Measurements from ENCODE around the gene AIM2. TPM values are rescaled to one million over a fixed set of nuclear protein-coding genes. Genes with fewer than 3 reads are reported as not detected.

The AIM2 gene
- polyA plus RNA-seq, 1 of the 3 experiments (the other 2 are of a cell fraction), result 1.1 TPM

GRCh38 chr1:159023723-159024122 is 52.8 kb downstream of the AIM2 start:
- H3K27ac ChIP-seq (ENCODE audit: low read depth in 2 of 2, low read length in 1 of 2), result no peak overlapping the region
- H3K9me3 ChIP-seq, result no peaks in the 10 kb centered on the region
- TF ChIP-seq RXRA (IDR thresholded peaks at IDR 0.05; ENCODE audit: borderline replicate concordance, low read depth) (no peak), JUND (IDR thresholded peaks at IDR 0.05) (no peak), SIN3A (IDR thresholded peaks at IDR 0.05; ENCODE audit: borderline replicate concordance, low read depth, low read length) (no peak), USF2 (IDR thresholded peaks at IDR 0.05; ENCODE audit: borderline replicate concordance, low read depth, low read length) (no peak), EZH2phosphoT487 (IDR thresholded peaks at IDR 0.05; ENCODE audit: borderline replicate concordance, low read depth) (no peak), REST (IDR thresholded peaks at IDR 0.05; ENCODE audit: low read depth, low read length) (no peak), SMC3 (IDR thresholded peaks at IDR 0.05; ENCODE audit: low read depth, low read length) (no peak), FOXJ3 (CRISPR knock-in tag; IDR thresholded peaks at IDR 0.05) (no peak), ZBTB33 (IDR thresholded peaks at IDR 0.05; ENCODE audit: borderline replicate concordance, low read depth) (no peak), CTCF (IDR thresholded peaks at IDR 0.05) (no peak), TAF1 (IDR thresholded peaks at IDR 0.05; ENCODE audit: borderline replicate concordance, low read depth, low read length) (no peak), TCF12 (IDR thresholded peaks at IDR 0.05) (no peak), GATA2 (CRISPR knock-in tag; IDR thresholded peaks at IDR 0.05) (no peak)
- no peak overlapping the region for H3K9ac ChIP-seq
- ChIA-PET POLR2A (no interaction called here), CTCF (no interaction called here)
- no peaks in the 10 kb centered on the region for H3K9me2 ChIP-seq
- no peaks in the 10 kb centered on the region for H4K20me1 ChIP-seq (ENCODE audit: insufficient read depth)
- H2AFZ ChIP-seq (ENCODE audit: low read depth), result no peak overlapping the region
- no peak for DNase-seq
- peaks cover 36 to 84% of the 10 kb centered on the region in 2 experiments for H3K36me3 ChIP-seq (replicated peaks in 1 of 2; ENCODE audit: control insufficient read depth in 1 of 2, insufficient read depth in 2 of 2, low read length in 1 of 2)
- H3K4me1 ChIP-seq (ENCODE audit: control insufficient read depth in 1 of 2, insufficient read depth in 2 of 2, low read depth in 1 of 2, low read length in 1 of 2), result 0 out of 4 replicates have a peak, but pooled peaks cover 0 to 4% of the 10 kb centered on the region in 2 experiments
- H3K4me3 ChIP-seq (ENCODE audit: low read depth in 2 of 2, low read length in 1 of 2), result no peak overlapping the region
- H3K79me2 ChIP-seq (ENCODE audit: insufficient read depth), result peaks cover 47% of the 10 kb centered on the region
- no peak overlapping the region for H3K4me2 ChIP-seq
- no peaks in the 10 kb centered on the region for H3K27me3 ChIP-seq (ENCODE audit: insufficient read depth)
- H3F3A ChIP-seq (replicated peaks; ENCODE audit: insufficient read depth), result no peaks in the 10 kb centered on the region
- 72% methylated on average over 10 of the region's 10 CpGs for WGBS (ENCODE audit: low lambda C conversion rate)

Measured in SK-N-SH (cell line).